Vagina (tissue), 2 donors: Measurements from ENCODE around the gene COL2A1. TPM values are rescaled to one million over a fixed set of nuclear protein-coding genes. Genes with fewer than 3 reads are reported as not detected.

Experiments used
- DNase-seq, 2 donors: peaks; one replicate each; pipeline ENCODE4 v3.0.0-alpha.2; 2017; ENCODE audit errors: extremely low spot score in 2 of 2
- H3K27ac ChIP-seq: fragments of 200-600 bp; sonication (generic); one replicate; pipeline ENCODE4 v1.5.1; 2019
- H3K27me3 ChIP-seq: fragments of 200-600 bp; sonication (generic); one replicate; pipeline ENCODE4 v1.5.1; 2019
- H3K36me3 ChIP-seq, 2 donors: fragments of 200-600 bp; sonication (generic); one replicate each; pipeline ENCODE4 v1.5.1; 2017 to 2019
- H3K4me1 ChIP-seq: fragments of 200-600 bp; sonication (generic); one replicate; pipeline ENCODE4 v1.5.1; 2019
- H3K4me3 ChIP-seq, 2 donors: fragments of 200-600 bp; sonication (generic); 1 replicate in 1 of 2; 2 replicates in 1 of 2; pipeline ENCODE4 v1.5.1; 2016 to 2019
- H3K9me3 ChIP-seq: fragments of 200-600 bp; sonication (generic); one replicate; pipeline ENCODE4 v1.5.1; 2019
- POLR2A ChIP-seq, 2 donors: fragments of 450-650 bp; IDR thresholded peaks; one replicate each; pipeline ENCODE4 v1.6.1; 2017; ENCODE audit warnings: antibody characterized with exemption in 2 of 2, mild to moderate bottlenecking in 2 of 2, moderate library complexity in 2 of 2
- POLR2AphosphoS5 ChIP-seq, 2 donors: sonication (generic); formaldehyde crosslinking; IDR thresholded peaks; one replicate each; pipeline ENCODE4 v1.9.0; 2017; ENCODE audit warnings: antibody characterized with exemption in 2 of 2, mild to moderate bottlenecking in 2 of 2, low read depth in 1 of 2; ENCODE audit not compliant: insufficient read depth in 1 of 2
- intact Hi-C: fragments of 100-400 bp; cut with DNase I; formaldehyde crosslinking; loops from one replicate; pipeline ENCODE4 v1.15.1; 2023
- total RNA-seq: library from RNA; depleted of rRNA; stranded (reverse); fragments of >200 nt; gene quantifications from one replicate; pipeline ENCODE4 v1.2.3, GENCODE V29; 2016
- TF ChIP-seq, protein P1 (sequence below), 3 experiments: fragments of 450-650 bp in 2 of 3; fragments of 200-600 bp in 1 of 3; sonication (generic) in 1 of 3; IDR thresholded peaks; one replicate each; pipeline ENCODE4 v1.5.1; 2017 to 2019; ENCODE audit warnings: antibody characterized with exemption in 3 of 3, mild to moderate bottlenecking in 2 of 3, moderate library complexity in 2 of 3

Gene COL2A1
- total RNA-seq, 1 donor from 2014 or later = not detected

GRCh38 chr12:47930634-47931033, 73.6 kb downstream of the COL2A1 start:
- H3K4me3 ChIP-seq = no peak overlapping the region
- H3K9me3 ChIP-seq = no peaks in the 10 kb centered on the region
- no peaks in the 10 kb centered on the region for H3K27me3 ChIP-seq
- DNase-seq = no peak
- intact Hi-C loops = no loop called here
- TF ChIP-seq POLR2A (IDR thresholded peaks at IDR 0.05) = no peak
- TF ChIP-seq, protein P1, sequence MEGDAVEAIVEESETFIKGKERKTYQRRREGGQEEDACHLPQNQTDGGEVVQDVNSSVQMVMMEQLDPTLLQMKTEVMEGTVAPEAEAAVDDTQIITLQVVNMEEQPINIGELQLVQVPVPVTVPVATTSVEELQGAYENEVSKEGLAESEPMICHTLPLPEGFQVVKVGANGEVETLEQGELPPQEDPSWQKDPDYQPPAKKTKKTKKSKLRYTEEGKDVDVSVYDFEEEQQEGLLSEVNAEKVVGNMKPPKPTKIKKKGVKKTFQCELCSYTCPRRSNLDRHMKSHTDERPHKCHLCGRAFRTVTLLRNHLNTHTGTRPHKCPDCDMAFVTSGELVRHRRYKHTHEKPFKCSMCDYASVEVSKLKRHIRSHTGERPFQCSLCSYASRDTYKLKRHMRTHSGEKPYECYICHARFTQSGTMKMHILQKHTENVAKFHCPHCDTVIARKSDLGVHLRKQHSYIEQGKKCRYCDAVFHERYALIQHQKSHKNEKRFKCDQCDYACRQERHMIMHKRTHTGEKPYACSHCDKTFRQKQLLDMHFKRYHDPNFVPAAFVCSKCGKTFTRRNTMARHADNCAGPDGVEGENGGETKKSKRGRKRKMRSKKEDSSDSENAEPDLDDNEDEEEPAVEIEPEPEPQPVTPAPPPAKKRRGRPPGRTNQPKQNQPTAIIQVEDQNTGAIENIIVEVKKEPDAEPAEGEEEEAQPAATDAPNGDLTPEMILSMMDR (IDR thresholded peaks at IDR 0.05) = no peak
- TF ChIP-seq POLR2AphosphoS5 (IDR thresholded peaks at IDR 0.05; ENCODE audit: insufficient read depth in 1 of 2, low read depth in 1 of 2) = no peak
- no peaks in the 10 kb centered on the region for H3K36me3 ChIP-seq
- H3K27ac ChIP-seq = no peak overlapping the region
- H3K4me1 ChIP-seq = peaks cover 7% of the 10 kb centered on the region

DNA sequence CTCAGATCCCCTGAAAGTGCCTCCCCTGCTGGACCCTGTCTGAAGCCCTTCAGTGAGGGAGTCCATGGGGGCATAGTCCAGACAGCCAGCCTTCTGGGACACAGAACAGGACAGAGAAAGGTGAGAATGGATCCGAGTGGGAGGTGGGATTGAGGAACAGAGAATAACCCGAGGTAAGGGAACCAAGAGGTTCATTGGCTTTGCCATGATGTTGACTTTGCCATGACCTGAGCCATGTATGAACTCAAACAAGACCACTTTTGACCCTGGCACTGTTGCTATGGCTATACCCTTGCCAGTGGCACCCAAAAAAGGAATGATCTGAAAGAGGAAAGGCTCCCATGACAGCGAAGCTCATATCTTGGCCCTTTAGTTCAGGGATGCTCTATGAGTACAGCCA, 76.9 kb downstream of the COL2A1 start:
- no peak overlapping the region for H3K27ac ChIP-seq
- H3K36me3 ChIP-seq = no peaks in the 10 kb centered on the region
- no peaks in the 10 kb centered on the region for H3K27me3 ChIP-seq
- no peaks in the 10 kb centered on the region for H3K4me1 ChIP-seq
- DNase-seq = peak in 1 of 2 donors; percentile 77
- intact Hi-C loops = no loop called here
- TF ChIP-seq, protein P1 (IDR thresholded peaks at IDR 0.05) = no peak
- TF ChIP-seq POLR2AphosphoS5 (IDR thresholded peaks at IDR 0.05; ENCODE audit: insufficient read depth in 1 of 2, low read depth in 1 of 2) (no peak), POLR2A (IDR thresholded peaks at IDR 0.05) (no peak)
- no peak overlapping the region for H3K4me3 ChIP-seq
- H3K9me3 ChIP-seq = no peaks in the 10 kb centered on the region

Other genes starting within 250 kb of the COL2A1 start
- 52.3 TPM for gene RAPGEF3, start 245.6 kb downstream of the COL2A1 start, total RNA-seq
- gene SLC48A1, start 231.2 kb downstream of the COL2A1 start, total RNA-seq = 20.9 TPM
- gene HDAC7, start 184.6 kb downstream of the COL2A1 start, total RNA-seq = 67.0 TPM
- gene VDR, start 99.5 kb downstream of the COL2A1 start, total RNA-seq = 23.6 TPM
- 25.3 TPM for gene TMEM106C, start 40.9 kb downstream of the COL2A1 start, total RNA-seq
- 21.4 TPM for gene SENP1, start 101.6 kb upstream of the COL2A1 start, total RNA-seq
- 29.0 TPM for gene PFKM, start 114.9 kb upstream of the COL2A1 start, total RNA-seq
- gene ASB8, start 153.0 kb upstream of the COL2A1 start, total RNA-seq = 16.9 TPM
- 1.2 TPM for gene CCDC184, start 179.2 kb upstream of the COL2A1 start, total RNA-seq
- not detected for gene OR10AD1, start 198.8 kb upstream of the COL2A1 start, total RNA-seq